Measurements from ENCODE around the gene SLC38A9.
A peak's percentile ranks its signal among the peaks of the same experiment; 100 is the strongest.
"Not testable (repeated sequence)": the region's sequence is repeated elsewhere in the genome, so short reads cannot be mapped to it uniquely, and the experiment has no call there.

Gene SLC38A9

DNA sequence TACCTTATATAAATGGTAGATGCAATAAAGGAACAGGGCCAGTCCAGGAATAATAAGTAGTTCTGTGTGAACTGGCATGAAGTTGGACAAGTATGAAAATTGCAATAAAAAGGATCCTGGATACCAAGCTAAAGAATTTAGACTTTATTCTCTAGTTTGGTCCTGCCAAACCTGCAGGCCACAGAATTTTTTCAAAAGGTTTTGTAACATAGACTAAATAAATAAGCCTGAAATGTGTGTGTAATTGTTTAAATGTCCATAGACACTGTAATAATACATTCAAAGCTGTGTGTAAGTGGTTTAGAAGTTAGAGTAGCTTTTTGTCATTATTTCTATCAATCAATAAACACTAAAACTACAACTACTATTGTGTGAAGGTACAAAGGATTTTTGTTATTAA is 101.6 kb downstream of the SLC38A9 start:
- DNase-seq (ENCODE audit: low read depth) = no peak

DNA sequence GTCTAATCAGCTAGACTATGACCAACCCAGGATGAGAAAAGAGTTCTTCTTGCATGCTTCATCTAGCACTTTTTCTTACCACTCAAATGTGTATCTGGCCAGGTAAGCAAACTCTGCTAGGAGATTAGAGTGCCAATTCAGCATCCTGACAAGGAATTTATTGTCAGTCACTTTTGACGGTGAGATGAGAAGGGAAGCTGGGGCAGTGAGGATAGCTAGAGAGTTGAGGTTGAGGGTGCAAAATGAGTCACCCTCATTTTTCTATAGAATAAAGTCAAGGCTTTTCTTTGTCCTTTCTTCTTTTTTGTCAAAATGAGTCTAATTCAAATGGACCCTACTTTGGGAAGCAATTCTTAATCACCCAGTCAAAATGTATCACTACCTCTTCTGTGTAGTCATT is 102.7 kb downstream of the SLC38A9 start:
- DNase-seq (ENCODE audit: low read depth) = no peak

DNA sequence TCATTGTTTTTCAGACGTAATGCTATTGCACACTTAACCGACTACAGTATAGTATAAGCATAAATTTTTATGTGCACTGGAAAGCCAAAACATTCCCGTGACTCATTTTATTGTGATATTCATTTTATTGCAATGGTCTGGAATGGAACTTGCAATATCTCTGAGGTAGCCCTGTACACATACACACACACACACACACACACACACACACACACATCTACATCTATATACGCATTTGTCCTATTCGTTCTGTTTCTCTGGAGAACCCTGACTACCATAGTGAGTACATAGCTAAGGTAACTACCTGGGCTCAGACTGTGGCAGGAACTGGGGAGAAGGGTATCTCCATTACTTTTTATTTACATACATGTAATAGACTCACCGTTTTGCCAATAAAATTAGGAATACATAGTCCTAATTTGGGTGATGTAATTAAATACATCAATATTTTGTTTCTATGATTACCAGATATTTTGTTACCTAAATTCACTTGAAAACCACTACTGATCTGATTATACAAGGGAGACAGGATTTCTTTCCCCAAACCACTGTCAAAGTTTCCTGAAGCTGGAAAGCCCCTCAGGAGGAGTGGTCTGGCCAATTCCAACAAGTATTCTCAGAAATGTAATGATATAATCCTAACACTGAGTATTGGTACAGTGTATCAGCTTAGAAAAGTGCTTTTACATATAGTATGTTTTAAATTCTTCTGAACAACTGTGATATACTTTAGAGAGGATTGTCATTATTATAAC is 103.4 kb downstream of the SLC38A9 start:
- no peak for DNase-seq (ENCODE audit: low read depth)

DNA sequence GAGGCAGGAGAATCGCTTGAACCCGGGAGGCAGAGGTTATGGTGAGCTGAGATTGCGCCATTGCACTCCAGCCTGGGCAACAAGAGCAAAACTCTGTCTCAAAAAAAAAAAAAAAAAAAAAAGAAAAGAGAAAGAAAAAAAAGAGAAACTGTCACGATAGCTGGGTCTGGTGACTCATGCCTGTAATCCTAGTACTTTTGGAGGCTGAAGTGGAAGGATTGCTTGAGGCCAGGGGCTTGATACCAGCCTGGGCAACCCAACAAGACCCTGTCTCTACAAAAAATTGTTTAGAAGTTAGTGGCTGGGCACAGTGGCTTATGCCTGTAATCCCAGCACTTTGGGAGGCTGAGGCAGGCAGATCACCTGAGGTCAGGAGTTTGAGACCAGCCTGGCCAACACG is 104.8 kb downstream of the SLC38A9 start:
- DNase-seq (ENCODE audit: low read depth) = not testable (repeated sequence)

DNA sequence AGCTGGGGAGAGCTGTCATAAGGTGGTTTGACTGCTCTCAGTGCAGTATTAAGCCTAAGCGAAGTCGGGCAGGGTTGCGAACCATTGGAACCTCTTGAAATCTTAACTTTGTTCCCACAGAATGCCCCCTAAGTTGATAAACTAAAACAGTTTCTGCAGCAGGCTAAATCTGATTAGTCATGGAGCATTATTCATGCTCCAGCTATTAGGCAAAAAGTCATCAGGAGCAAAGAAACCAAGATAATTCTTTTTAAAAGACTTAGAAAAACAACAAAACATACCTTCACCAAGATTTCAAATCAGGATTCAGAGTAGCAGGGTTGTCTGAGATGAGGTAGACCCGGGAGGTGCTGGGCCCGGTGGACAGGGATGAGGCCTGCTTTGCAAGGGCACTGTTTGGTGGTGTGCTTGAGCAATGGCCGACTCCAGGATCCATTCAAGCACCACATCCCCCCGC is 107.5 kb downstream of the SLC38A9 start:
- DNase-seq (ENCODE audit: low read depth) = no peak

DNA sequence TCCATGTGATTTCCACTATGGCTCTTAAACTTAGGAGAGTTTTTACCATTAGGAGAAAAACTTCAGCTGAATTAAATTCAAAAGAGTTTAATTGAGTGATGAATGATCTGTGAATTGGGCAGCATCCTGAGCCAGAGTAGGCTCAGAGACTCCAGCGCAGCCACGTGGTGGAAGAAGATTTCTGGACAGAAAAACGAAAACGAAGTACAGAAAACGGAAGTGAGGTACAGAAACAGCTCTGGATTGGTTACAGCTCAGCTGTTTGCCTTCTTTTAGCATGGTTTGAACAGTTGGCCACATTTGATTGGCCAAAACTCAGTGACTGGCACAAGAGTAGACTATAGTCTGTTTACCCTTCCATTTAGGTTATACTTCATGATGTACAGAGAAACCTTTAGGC is 108.2 kb downstream of the SLC38A9 start:
- DNase-seq (ENCODE audit: low read depth) = no peak

DNA sequence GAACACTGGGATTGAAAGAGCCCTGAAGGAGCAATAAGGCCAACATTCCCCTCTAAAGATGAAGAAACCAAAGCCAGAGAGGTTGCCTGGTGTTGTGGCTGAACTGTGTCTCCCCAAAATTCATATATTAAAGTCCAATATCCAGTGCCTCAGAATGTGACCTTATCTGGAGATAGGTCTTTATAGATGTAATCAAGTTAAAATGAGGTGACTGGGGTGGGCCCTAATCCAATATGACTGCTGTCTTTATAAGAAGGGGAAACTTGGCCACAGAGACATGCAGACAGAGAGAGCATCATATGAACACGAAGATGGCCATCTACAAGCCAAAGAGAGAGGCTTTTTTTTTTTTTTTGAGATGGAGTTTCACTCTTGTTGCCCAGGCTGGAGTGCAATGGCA is 110.5 kb downstream of the SLC38A9 start:
- no peak for DNase-seq (ENCODE audit: low read depth)

DNA sequence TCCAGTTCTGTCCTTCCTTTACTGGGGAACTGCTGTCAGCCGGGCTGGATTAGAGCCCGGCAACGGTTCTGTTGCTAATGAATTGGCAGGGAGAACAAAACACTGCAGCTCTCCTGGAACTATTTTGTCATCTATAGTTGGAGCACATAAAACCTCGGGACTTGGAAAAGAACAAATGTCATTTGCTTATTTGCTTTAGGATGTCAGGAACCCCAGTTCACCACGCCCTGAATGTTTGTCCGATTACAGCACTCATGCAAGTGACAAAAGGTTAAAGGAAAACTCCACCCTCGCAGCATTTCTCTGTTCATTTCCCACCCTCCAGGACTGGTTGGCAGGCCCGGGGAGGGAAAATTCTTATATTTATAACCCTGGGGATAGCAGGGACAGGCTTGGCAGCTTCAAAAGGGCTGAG is 110.9 kb downstream of the SLC38A9 start:
- DNase-seq (ENCODE audit: low read depth) = peak; percentile 56

DNA sequence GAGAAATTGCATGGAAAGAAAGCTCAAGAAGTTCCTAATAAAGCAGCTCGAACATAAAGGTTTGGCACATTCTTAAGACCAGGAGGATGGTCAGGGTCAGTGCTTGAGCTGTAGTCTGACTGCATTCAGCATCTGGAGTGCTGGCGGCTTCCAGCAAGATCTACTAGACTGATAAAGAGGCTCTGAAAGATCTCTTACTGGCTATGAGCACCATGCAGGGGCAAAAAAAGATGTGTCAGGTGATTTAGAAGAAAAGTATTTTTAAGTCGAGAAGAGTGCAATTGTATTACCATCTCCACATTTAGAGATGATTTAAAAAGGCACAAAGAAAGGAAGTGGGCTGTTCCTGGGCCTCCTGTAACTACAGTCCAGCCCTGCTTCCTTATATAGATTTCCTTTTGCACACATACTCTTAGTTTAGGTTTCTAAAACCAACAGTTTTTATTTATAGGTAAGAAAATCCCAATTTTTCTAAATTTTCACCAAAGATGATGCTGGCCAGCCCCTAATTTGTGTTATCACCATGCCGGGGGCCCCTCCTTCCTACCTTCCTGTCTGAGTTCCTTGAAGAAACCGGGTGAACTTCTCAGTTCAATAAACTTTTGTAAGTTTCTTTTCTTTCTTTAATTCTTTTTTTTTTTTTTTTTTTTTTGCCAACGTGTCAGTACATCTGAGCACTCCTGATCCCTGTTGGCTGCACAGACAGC is 111.5 kb downstream of the SLC38A9 start:
- DNase-seq (ENCODE audit: low read depth) = no peak

DNA sequence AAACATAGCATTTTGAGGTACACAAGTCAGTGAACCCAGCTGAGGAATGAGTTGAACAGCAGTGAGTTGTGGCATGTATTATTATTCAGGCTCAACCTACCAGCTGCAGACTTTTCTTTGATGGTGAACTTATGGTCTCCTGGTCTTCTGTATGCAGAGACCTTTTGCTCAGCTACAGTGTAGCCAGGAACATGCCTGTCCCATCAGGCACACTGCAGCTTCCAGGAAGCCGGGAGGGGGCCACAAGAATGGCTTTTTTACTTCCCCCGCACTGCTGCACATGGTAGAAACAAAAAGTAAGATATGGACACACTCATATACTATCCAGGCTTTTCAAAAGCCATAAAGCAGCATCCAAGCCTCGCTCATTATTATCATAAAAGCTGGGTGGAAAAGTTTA is 112.0 kb downstream of the SLC38A9 start:
- no peak for DNase-seq (ENCODE audit: low read depth)

DNA sequence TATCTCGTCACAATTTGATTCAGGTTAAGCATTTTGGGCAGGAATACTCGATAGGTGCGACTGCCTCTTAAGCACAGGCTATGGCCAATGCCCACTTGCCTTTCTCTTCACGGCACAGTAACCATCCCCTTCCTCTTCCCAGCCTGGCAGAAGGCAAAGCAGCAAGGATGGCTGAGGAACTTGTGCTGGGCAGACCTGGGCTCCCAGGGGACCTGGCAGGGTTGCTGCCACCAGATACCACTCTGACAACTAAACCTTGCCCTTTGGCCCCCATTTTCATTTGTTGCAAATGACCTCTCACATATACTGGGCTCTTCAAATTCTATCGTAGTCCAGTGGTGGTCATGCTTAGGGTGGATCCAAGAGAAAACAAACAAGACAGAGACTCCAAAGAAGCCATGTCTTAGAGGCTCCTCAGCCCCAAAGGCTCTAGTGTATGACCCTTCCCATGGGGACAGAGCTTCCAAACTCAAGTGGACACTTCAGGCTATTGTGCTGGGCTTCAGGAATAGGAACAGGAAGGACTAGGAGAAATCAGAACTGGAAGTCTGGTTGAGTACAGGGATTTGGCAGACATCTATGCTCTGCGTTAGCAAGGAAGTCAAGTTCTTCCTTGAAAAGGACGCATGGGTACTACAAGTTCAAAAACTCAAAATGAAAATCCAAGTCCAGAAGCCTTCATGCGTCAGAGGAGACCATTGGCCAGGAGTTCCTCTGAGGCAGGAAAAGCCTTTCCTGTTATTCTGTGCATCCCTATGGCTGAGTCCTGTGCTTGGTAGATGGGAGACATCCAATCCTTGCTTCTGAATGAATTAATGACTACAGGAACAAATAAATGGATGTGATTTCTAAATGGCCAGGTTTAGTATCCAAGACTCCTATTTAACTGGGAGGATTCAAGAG is 112.7 kb downstream of the SLC38A9 start:
- DNase-seq (ENCODE audit: low read depth) = no peak

DNA sequence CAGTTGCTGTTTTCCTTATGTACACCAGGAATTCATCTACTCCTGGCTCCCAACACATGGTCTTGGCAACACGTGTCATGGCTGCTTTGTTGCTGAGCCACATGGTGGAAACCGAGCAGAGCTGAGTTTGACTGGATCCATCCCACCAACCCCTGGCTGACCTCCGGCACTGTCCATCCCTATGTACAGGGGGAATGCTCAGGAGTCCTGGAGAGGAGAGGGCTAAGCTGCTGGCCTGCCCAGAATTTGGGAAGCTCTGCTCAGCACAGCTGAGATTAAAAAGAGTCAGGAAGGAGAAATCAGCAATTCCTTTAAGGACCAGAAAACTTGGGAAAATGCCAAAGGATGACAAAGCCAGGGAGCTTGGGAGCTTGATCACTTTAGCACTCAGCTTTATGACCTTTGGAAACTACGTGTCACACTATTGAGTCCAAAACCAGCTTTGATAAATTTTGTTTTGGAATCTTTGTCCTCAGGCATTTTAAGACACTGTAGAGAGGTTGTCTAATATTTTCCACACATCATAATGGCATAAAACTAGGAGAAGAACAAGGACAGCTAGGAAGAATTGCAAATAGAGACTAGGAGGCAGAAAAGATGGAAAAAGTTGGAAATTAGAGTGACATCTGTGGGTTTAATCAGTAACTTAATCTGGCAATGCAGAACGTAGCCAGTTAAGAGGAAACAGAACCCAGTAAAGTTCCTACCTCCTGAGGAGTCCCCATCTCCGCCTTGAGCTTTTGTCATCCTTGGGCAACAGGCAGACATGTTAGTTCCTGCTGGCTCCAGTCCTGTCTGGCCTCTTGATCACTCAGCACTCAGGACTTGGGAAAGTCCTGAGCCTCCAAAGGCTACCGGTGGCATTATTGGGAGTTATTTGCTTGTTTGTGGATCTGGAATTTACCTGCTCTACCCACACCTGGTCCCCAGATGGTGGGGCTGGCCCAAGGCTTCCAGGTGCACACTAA is 114.8 kb downstream of the SLC38A9 start:
- DNase-seq (ENCODE audit: low read depth) = no peak

DNA sequence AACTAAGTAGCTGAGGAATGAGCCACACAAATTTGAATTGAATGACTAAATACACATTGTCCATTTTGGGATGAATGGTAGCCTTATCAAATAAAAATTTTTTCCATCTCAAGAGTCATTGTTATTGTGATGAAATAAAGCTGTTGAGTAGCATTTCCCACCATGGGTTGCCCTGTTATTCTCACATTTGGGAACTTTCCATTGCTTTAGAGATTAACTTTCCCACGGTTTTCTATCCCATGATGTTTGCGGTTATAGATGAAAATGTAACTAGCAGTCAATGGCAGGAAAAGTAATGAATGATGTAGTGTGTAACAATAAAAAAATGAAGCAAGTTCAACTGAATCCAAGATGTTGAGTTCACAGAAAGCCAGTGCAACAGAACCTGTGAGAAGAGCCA is 117.5 kb downstream of the SLC38A9 start:
- DNase-seq (ENCODE audit: low read depth) = no peak

DNA sequence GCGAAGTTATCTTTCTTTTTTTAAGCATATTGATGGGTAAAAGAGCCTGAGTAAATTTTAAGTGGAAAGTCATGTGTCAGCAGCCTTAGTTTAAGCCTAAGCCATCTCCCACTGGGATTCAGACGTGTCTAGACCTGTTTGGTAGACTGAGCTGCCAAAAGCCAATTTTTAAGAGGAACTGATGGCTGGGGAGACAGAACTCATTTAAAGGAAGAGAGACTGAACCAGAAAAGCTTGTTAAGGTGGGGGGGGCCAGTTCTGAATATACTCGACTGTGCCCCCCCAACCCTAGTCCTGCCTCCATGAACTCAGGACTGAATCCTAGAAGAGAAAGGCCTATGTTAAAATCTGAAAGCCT is 119.0 kb downstream of the SLC38A9 start:
- no peak for DNase-seq (ENCODE audit: low read depth)

DNA sequence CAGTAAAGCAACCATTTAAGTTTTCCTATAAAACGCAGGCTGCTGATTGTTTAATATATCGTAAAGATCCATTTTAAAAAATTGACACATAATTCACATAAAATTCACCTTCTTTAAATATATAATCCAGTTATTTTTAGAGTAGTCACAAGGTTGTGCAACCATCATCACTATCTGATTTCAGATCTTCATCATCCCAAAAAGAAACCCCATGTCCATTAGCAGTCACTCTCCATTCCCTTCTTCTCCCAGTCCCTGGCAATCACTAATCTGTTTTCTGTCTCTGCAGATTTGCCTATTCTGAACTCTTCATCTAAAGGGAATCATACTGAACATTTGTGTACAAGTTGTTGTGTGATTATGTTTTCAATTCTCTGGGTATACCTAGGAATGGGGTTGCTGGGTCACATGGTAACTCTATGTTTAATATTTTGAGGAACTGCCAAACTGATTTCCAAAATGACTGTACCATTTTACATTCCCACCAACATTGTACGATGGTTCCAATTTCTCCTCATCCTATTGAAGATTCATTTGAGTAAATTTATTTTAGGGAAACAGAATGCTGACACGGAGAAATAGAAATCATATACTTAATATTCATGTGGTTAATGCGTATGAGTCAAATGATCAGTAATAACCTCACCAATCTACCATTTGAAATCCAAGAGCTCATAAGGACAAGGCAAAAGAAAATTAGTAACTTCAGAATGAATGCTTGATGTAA is 119.6 kb downstream of the SLC38A9 start:
- DNase-seq (ENCODE audit: low read depth) = no peak

DNA sequence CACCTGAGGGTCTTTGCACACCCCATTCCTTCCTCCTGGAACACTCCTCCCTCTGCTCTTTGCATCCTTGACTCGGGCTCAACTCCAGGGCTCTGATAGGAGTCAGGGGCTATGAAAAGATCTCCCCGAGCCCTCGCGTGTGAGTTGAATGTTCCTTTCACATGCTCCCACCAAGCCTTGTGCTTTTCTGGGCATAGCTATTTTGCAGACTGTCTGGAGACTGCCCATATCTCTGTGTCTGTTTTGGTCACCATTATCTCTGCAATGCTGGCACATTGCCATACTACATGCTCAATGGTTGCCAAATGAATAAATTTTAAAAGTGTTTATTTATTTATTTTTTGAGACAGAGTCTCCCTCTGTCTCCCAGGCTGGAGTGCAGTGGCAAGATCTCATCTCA is 120.4 kb downstream of the SLC38A9 start:
- DNase-seq (ENCODE audit: low read depth) = no peak

DNA sequence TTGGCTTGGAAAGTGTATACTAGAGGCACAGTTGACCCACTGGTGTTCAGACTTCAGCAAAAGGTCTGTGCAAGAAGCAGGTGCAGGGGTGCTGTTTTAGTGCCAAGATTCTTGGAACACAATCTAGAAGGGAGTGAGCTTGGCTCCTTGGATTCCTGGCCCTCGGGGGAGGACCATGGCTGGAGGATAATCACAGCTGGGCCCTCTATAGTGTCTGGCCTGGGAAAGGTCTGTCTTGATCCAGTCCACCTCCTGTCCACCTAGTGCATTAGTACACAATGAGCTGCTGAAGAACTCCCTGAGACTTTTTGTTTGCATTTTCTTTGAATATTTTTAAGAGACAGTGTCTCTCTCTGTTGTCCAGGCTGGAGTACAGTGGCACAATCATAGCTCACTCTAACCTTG is 126.9 kb downstream of the SLC38A9 start:
- DNase-seq (ENCODE audit: low read depth) = no peak

DNA sequence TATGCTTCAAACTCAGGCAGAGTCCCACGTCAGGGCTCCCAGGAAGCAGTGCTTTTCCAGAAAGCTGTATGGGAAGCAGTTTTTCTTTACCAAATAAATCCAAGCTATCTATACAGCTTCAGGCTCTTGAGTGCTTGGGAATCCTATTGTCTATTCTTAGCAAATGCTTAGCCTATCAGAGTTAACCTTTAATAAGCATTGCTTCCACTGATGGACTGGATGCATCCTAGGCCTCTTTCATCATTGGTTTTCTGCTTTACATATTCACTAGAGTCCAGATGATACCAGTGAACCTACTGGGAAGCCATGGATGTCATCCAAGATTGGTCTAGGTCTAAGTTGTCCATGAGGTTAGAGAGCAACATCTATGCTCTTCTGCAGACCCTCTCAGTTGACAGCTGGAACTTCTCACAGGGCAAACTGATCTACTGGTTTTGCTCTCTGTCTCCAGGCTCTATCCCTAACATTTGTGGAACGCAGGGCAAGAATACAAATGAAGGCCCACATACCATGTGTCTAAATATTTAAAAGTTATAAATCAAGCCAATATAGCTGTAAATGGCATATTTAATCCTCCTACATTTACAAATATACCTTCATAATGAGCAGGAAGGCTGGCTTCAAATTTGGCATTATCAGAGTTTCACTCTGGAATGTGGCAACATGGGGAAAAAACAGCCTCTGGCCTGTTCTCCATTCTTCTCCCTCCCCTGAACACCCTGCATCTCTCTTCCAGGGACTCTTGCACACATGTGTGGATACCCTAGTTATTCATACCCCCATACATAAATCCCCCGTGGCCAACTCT is 127.5 kb downstream of the SLC38A9 start:
- no peak for DNase-seq (ENCODE audit: low read depth)

DNA sequence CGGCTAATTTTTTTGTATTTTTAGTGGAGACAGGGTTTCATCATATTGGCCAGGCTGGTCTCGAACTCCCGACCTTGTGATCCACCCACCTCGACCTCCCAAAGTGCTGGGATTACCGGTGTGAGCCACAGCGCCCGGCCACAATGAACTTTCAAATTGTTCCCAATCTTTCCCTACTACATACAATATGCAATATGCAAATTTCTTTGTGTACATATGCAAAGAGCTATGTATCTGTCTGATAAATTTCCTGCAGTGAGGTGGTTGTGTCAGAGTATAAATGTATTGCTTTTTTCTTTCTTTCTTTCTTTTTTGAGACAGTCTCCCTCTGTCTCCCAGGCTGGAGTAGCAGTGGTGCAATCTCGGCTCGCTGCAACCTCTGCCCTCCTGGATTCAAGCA is 128.5 kb downstream of the SLC38A9 start:
- DNase-seq (ENCODE audit: low read depth) = no peak

DNA sequence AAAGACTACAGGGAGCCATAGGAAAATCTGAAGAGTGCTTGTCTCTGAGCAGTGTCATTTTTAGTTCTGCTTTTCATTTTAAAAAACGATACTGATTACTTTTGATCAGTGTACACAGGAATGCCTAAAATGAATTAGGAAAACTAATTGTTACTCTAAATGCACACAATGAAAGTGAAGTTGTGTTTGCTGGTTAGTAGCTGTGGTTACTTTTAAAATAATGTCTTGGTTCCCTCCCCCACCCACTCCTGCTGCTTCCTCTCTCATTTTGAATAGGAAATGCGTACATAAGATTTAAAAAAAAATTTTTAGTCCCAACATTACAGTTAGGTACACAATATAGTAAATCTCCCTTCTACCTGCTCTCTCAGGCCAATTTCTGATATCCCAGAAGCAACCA is 129.9 kb downstream of the SLC38A9 start:
- no peak for DNase-seq (ENCODE audit: low read depth)
